HL-60 (cell line): ENCODE data around the gene TAS1R1.

Experiments used
- DNase-seq, 2 experiments: peaks; one replicate each; pipeline ENCODE4 v3.0.0-alpha.2; 2010 to 2020; ENCODE audit warnings: low read depth in 1 of 2, low spot score in 1 of 2
- H3K27ac ChIP-seq: fragments of 250-450 bp; sonication (Bioruptor Pico); replicated peaks from 2 replicates; pipeline ENCODE4 v1.5.1; 2020; ENCODE audit warnings: mild to moderate bottlenecking, moderate library complexity
- H3K27me3 ChIP-seq: fragments of 250-450 bp; sonication (Bioruptor Pico); 2 replicates; pipeline ENCODE4 v1.5.1; 2021; ENCODE audit warnings: mild to moderate bottlenecking, moderate library complexity; ENCODE audit not compliant: insufficient read depth, poor library complexity, severe bottlenecking
- H3K4me3 ChIP-seq: replicated peaks from 2 replicates; pipeline ENCODE4 v1.5.1; 2011; ENCODE audit warnings: mild to moderate bottlenecking, control low read depth, low read length; ENCODE audit not compliant: insufficient read depth
- GABPA ChIP-seq: IDR thresholded peaks from 2 replicates; pipeline ENCODE4 v1.6.1; 2012; ENCODE audit warnings: low read depth
- POLR2AphosphoS5 ChIP-seq: IDR thresholded peaks from 2 replicates; pipeline ENCODE4 v1.6.1; 2012; ENCODE audit warnings: low read depth
- REST ChIP-seq: IDR thresholded peaks from 2 replicates; pipeline ENCODE4 v1.6.1; 2012; ENCODE audit warnings: low read depth; ENCODE audit not compliant: insufficient replicate concordance
- SPI1 ChIP-seq: IDR thresholded peaks from 2 replicates; pipeline ENCODE4 v1.6.1; 2012; ENCODE audit warnings: low read depth, mild to moderate bottlenecking, borderline replicate concordance
- TF ChIP-seq, protein P1 (sequence below): IDR thresholded peaks from one replicate; pipeline ENCODE4 v1.5.1; 2011; ENCODE audit warnings: low read length, control low read depth, inconsistent platforms; ENCODE audit not compliant: insufficient read depth

TAS1R1 gene

DNA sequence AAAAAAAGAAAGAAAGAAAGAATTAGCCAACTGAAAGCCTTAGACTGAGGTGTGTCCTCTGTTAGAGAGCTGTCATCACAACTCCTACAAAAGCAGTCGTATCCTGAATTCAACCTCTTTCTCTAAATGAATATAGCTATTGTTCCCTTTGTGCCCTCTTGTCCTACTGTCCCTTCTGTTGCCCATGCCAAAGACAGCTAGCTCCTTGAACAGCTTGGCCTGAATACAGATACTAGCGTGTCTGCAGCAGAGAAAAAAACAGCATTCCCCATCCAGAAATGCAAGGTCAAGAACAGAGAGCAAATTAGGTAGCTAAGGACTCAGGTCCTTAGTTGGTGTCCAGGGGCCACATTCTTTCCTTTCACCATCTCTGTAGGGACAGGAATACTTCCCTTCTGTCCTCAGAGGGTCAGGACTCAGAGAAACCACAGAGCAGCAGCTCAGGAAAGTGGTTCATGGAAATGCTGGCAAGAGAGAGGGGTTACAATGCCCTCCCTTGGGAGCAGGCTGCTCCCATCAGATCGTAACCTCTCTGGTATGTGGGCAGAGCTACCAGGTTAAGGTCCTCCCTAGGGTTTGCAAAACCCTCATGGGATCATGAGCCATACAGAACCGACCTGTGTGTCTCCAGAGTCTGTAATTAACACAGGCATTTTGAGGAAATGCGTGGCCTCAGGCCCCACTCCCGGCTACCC is 22.9 kb downstream of the TAS1R1 start:
- DNase-seq: no peak
- TF ChIP-seq SPI1 (no peak), GABPA (no peak), POLR2AphosphoS5 (no peak), REST (no peak)
- TF ChIP-seq, protein P1, sequence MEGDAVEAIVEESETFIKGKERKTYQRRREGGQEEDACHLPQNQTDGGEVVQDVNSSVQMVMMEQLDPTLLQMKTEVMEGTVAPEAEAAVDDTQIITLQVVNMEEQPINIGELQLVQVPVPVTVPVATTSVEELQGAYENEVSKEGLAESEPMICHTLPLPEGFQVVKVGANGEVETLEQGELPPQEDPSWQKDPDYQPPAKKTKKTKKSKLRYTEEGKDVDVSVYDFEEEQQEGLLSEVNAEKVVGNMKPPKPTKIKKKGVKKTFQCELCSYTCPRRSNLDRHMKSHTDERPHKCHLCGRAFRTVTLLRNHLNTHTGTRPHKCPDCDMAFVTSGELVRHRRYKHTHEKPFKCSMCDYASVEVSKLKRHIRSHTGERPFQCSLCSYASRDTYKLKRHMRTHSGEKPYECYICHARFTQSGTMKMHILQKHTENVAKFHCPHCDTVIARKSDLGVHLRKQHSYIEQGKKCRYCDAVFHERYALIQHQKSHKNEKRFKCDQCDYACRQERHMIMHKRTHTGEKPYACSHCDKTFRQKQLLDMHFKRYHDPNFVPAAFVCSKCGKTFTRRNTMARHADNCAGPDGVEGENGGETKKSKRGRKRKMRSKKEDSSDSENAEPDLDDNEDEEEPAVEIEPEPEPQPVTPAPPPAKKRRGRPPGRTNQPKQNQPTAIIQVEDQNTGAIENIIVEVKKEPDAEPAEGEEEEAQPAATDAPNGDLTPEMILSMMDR: no peak
- no peak overlapping the region for H3K27ac ChIP-seq
- H3K4me3 ChIP-seq: no peak overlapping the region
- H3K27me3 ChIP-seq: no peaks in the 10 kb centered on the region

DNA sequence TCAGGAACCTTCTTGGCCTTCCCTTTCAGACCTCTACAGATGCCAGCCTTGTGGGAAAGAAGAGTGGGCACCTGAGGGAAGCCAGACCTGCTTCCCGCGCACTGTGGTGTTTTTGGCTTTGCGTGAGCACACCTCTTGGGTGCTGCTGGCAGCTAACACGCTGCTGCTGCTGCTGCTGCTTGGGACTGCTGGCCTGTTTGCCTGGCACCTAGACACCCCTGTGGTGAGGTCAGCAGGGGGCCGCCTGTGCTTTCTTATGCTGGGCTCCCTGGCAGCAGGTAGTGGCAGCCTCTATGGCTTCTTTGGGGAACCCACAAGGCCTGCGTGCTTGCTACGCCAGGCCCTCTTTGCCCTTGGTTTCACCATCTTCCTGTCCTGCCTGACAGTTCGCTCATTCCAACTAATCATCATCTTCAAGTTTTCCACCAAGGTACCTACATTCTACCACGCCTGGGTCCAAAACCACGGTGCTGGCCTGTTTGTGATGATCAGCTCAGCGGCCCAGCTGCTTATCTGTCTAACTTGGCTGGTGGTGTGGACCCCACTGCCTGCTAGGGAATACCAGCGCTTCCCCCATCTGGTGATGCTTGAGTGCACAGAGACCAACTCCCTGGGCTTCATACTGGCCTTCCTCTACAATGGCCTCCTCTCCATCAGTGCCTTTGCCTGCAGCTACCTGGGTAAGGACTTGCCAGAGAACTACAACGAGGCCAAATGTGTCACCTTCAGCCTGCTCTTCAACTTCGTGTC is 23.7 kb downstream of the TAS1R1 start:
- TF ChIP-seq, protein P1: no peak
- TF ChIP-seq REST (no peak), SPI1 (no peak), GABPA (no peak), POLR2AphosphoS5 (no peak)
- H3K4me3 ChIP-seq: no peak overlapping the region
- DNase-seq: no peak
- H3K27ac ChIP-seq: no peak overlapping the region
- no peaks in the 10 kb centered on the region for H3K27me3 ChIP-seq

DNA sequence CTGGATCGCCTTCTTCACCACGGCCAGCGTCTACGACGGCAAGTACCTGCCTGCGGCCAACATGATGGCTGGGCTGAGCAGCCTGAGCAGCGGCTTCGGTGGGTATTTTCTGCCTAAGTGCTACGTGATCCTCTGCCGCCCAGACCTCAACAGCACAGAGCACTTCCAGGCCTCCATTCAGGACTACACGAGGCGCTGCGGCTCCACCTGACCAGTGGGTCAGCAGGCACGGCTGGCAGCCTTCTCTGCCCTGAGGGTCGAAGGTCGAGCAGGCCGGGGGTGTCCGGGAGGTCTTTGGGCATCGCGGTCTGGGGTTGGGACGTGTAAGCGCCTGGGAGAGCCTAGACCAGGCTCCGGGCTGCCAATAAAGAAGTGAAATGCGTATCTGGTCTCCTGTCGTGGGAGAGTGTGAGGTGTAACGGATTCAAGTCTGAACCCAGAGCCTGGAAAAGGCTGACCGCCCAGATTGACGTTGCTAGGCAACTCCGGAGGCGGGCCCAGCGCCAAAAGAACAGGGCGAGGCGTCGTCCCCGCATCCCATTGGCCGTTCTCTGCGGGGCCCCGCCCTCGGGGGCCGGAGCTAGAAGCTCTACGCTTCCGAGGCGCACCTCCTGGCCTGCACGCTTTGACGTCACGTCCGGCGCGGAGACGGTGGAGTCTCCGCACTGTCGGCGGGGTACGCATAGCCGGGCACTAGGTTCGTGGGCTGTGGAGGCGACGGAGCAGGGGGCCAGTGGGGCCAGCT is 24.4 kb downstream of the TAS1R1 start, which contains the start of gene ZBTB48:
ZBTB48 (plus strand) TSS at position 621 of the 745 bp plus-strand sequence. CDS start 616 bp downstream, outside the sequence.
- DNase-seq: peak; percentile 93 to 98
- peak; percentile 95 for TF ChIP-seq POLR2AphosphoS5
- TF ChIP-seq GABPA: peak; percentile 74
- TF ChIP-seq, protein P1: no peak
- TF ChIP-seq SPI1: no peak
- Histone ChIP-seq H3K4me3 (peak within 1 kb of the TSS; percentile 87), H3K27me3 (no peaks in the 10 kb centered on the region), H3K27ac (peak within 1 kb of the TSS; percentile 89)
